DND-41 (cell line): ENCODE measurements around the gene ZNF565.

Experiments used
- ATAC-seq: fragments of 200-7000 bp; cut with Tn5 transposase; 3 replicates; pipeline ENCODE4 v1.9.1; 2021; ENCODE audit warnings: low read depth; ENCODE audit not compliant: insufficient read depth
- DNase-seq: peaks from one replicate; pipeline ENCODE4 v3.0.0-alpha.2; 2020
- H2AFZ ChIP-seq: 2 replicates; pipeline ENCODE4 v1.6.0; 2012; ENCODE audit warnings: low read depth, low read length
- H3K27ac ChIP-seq: 2 replicates; pipeline ENCODE4 v1.5.1; 2012; ENCODE audit warnings: low read length, inconsistent platforms
- H3K27me3 ChIP-seq: fragments of 200-600 bp; sonication (generic); 2 replicates; pipeline ENCODE4 v1.6.0; 2012; ENCODE audit warnings: low read length, mild to moderate bottlenecking, inconsistent platforms; ENCODE audit not compliant: insufficient read depth, poor library complexity
- H3K36me3 ChIP-seq: 2 replicates; pipeline ENCODE4 v1.5.1; 2012; ENCODE audit warnings: low read length, inconsistent platforms; ENCODE audit not compliant: insufficient read depth
- H3K4me1 ChIP-seq: 2 replicates; pipeline ENCODE4 v1.5.1; 2012; ENCODE audit warnings: mild to moderate bottlenecking, low read length; ENCODE audit not compliant: insufficient read depth
- H3K4me2 ChIP-seq: 2 replicates; pipeline ENCODE4 v1.6.0; 2012; ENCODE audit warnings: mild to moderate bottlenecking, moderate library complexity, low read length, inconsistent platforms; ENCODE audit not compliant: insufficient read depth
- H3K4me3 ChIP-seq, 2 experiments: fragments of 200-600 bp in 1 of 2; shearing (Covaris generic) in 1 of 2; 2 replicates each; pipeline ENCODE4 v1.5.1; 2012 to 2016; ENCODE audit warnings: inconsistent platforms in 2 of 2, low read length in 2 of 2, mild to moderate bottlenecking in 2 of 2, low read depth in 1 of 2, moderate library complexity in 1 of 2
- H3K79me2 ChIP-seq: 2 replicates; pipeline ENCODE4 v1.6.0; 2012; ENCODE audit warnings: low read length, inconsistent platforms; ENCODE audit not compliant: insufficient read depth
- H3K9ac ChIP-seq: 2 replicates; pipeline ENCODE4 v1.6.0; 2012; ENCODE audit warnings: low read depth, mild to moderate bottlenecking, inconsistent platforms, low read length, moderate library complexity
- H3K9me3 ChIP-seq: 2 replicates; pipeline ENCODE4 v1.5.1; 2012; ENCODE audit warnings: low read length, moderate library complexity, mild to moderate bottlenecking, inconsistent platforms; ENCODE audit not compliant: insufficient read depth, severe bottlenecking
- H4K20me1 ChIP-seq: 2 replicates; pipeline ENCODE4 v1.6.0; 2012; ENCODE audit warnings: low read length; ENCODE audit not compliant: insufficient read depth
- EZH2 ChIP-seq: IDR thresholded peaks from 3 replicates; pipeline ENCODE4 v1.6.1; 2012; ENCODE audit warnings: borderline replicate concordance, low read depth, mild to moderate bottlenecking, moderate library complexity, low read length, inconsistent platforms; ENCODE audit not compliant: severe bottlenecking
- TF ChIP-seq, protein P1 (sequence below): IDR thresholded peaks from 2 replicates; pipeline ENCODE4 v1.5.1; 2012; ENCODE audit warnings: borderline replicate concordance, low read length, moderate library complexity, mild to moderate bottlenecking; ENCODE audit not compliant: poor library complexity, severe bottlenecking; ENCODE audit errors: extremely low read depth

ZNF565 gene

DNA sequence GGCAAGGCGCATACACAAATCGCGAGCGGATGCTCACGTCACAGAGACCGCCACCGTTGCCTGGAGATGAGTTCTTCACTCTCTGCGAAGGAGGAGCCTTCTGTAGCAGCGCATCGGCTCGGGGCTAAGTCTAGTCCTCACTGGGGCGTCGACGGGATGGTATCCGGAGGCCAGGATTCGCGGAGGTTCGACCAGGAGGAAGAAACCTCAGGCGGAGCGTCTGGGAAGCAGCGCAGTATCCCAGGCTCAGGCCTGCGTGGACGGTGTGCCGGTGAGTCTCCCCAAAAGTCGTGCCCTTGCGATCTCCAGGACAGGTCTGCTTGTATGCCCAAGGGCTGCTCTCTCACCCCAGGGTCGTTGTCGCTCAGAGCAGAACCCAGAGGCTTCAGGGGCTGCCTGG, 40.9 kb upstream of the ZNF565 start:
- no peaks in the 10 kb centered on the region for H3K27me3 ChIP-seq
- H3K9ac ChIP-seq = no peak overlapping the region
- H2AFZ ChIP-seq = no peak overlapping the region
- H4K20me1 ChIP-seq = no peaks in the 10 kb centered on the region
- ATAC-seq (no peak), DNase-seq (no peak)
- H3K27ac ChIP-seq = no peak overlapping the region
- H3K9me3 ChIP-seq = no peaks in the 10 kb centered on the region
- H3K4me2 ChIP-seq = no peak overlapping the region
- no peaks in the 10 kb centered on the region for H3K79me2 ChIP-seq
- TF ChIP-seq, protein P1, sequence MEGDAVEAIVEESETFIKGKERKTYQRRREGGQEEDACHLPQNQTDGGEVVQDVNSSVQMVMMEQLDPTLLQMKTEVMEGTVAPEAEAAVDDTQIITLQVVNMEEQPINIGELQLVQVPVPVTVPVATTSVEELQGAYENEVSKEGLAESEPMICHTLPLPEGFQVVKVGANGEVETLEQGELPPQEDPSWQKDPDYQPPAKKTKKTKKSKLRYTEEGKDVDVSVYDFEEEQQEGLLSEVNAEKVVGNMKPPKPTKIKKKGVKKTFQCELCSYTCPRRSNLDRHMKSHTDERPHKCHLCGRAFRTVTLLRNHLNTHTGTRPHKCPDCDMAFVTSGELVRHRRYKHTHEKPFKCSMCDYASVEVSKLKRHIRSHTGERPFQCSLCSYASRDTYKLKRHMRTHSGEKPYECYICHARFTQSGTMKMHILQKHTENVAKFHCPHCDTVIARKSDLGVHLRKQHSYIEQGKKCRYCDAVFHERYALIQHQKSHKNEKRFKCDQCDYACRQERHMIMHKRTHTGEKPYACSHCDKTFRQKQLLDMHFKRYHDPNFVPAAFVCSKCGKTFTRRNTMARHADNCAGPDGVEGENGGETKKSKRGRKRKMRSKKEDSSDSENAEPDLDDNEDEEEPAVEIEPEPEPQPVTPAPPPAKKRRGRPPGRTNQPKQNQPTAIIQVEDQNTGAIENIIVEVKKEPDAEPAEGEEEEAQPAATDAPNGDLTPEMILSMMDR = no peak
- TF ChIP-seq EZH2 = no peak
- no peaks in the 10 kb centered on the region for H3K4me1 ChIP-seq
- no peak overlapping the region for H3K4me3 ChIP-seq
- H3K36me3 ChIP-seq = no peaks in the 10 kb centered on the region

DNA sequence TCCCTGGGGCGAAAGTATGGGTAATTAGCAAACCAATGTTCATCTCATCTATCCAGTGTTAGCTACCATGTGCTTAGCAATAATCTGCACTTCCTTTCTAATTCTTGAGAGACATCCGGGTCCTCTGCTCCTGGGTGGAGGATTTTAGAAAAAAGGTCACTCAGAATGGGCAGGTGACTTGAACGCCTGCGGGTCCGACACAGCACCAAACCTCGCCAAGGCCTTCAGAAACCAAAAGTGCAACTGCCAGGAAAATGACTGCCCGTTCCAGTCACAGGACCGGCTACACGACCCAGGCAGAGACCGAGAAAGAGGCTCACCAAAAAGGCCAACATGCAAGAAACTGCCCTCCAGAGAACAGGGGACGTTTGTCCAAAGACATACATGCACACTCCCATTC, 40.4 kb upstream of the ZNF565 start:
- H3K4me1 ChIP-seq = no peaks in the 10 kb centered on the region
- H4K20me1 ChIP-seq = no peaks in the 10 kb centered on the region
- no peak overlapping the region for H3K9ac ChIP-seq
- TF ChIP-seq, protein P1 = no peak
- TF ChIP-seq EZH2 = no peak
- H2AFZ ChIP-seq = no peak overlapping the region
- no peaks in the 10 kb centered on the region for H3K79me2 ChIP-seq
- ATAC-seq (no peak), DNase-seq (no peak)
- no peaks in the 10 kb centered on the region for H3K27me3 ChIP-seq
- no peak overlapping the region for H3K4me2 ChIP-seq
- no peaks in the 10 kb centered on the region for H3K36me3 ChIP-seq
- H3K4me3 ChIP-seq = no peak overlapping the region
- no peaks in the 10 kb centered on the region for H3K9me3 ChIP-seq
- H3K27ac ChIP-seq = no peak overlapping the region

DNA sequence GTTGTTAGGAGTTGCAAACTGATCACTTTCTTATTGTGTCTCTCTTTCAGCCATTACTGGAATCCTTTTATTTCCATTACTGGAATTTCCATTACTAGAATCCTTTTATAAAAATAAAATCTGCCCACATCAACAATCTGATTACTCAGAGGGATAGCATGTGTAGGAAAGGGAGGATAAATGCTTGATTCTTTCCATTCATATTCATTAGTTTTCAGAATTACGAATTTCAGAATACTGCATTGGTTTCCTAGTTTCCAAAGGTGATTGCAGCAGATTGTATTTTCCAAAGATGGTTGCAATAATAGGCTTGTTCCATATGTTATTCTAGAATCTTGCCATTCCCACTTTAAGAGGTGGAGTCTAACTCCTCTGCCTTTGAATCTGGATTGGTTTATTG, 37.6 kb upstream of the ZNF565 start:
- no peaks in the 10 kb centered on the region for H4K20me1 ChIP-seq
- H3K36me3 ChIP-seq = no peaks in the 10 kb centered on the region
- no peaks in the 10 kb centered on the region for H3K9me3 ChIP-seq
- H3K4me1 ChIP-seq = no peaks in the 10 kb centered on the region
- no peaks in the 10 kb centered on the region for H3K27me3 ChIP-seq
- no peaks in the 10 kb centered on the region for H3K79me2 ChIP-seq
- no peak overlapping the region for H2AFZ ChIP-seq
- no peak overlapping the region for H3K4me3 ChIP-seq
- TF ChIP-seq EZH2 = no peak
- TF ChIP-seq, protein P1 = no peak
- no peak for DNase-seq
- no peak overlapping the region for H3K4me2 ChIP-seq
- H3K9ac ChIP-seq = no peak overlapping the region
- H3K27ac ChIP-seq = no peak overlapping the region
- ATAC-seq = no peak

DNA sequence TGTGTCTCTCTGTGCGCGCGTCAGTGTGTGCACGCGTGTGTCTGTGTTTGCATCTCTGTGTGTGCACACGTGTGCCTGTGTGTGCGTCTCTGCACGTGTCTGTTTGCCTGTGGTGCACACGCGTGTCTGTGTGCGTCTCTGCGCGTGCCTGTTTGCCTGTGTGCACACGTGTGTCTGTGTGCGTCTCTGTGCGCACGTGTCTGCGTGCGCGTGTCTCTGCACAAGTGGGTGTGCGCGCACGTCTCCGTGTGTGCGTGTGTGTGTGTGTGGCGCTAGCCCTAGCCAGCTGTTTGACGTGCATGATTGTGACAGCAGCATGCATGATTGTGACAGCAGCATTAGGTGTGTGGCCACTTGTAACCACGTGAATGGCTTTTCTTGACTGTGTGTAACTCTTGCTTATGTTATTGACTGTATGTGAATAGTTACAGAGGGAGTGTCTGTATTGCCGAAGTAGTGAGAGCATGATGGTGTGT, 31.6 kb upstream of the ZNF565 start:
- no peak for DNase-seq

More for the DNA sequence above, 31.6 kb upstream of the ZNF565 start:
- ATAC-seq = no peak
- Histone ChIP-seq H3K9ac (no peak overlapping the region), H3K4me3 (no peak overlapping the region), H4K20me1 (no peaks in the 10 kb centered on the region), H3K9me3 (no peaks in the 10 kb centered on the region), H3K79me2 (no peaks in the 10 kb centered on the region), H3K4me2 (no peak overlapping the region), H2AFZ (no peak overlapping the region), H3K4me1 (no peaks in the 10 kb centered on the region), H3K27ac (no peak overlapping the region), H3K27me3 (no peaks in the 10 kb centered on the region), H3K36me3 (no peaks in the 10 kb centered on the region)
- TF ChIP-seq, protein P1 = no peak
- no peak for TF ChIP-seq EZH2
